PC-3 (cell line): ENCODE data around the gene RETN. TPM values are rescaled to one million over a fixed set of nuclear protein-coding genes. Genes with fewer than 3 reads are reported as not detected.

Experiments used
- ATAC-seq: fragments of 200-7000 bp; cut with Tn5 transposase; 2 replicates; pipeline ENCODE4 v1.9.1; 2020; ENCODE audit warnings: mild to moderate bottlenecking, moderate library complexity
- BruUV-seq: library from RNA; stranded (reverse); fragments of 400-500 nt; replicated peaks from 2 replicates; lab custom pipeline; 2021; lab: Mats Ljungman, UMichigan
- CTCF ChIA-PET: fragments of 300-600 bp; sonication (Branson Sonifier 250); formaldehyde crosslinking; loops from one replicate; lab custom pipeline; 2022; ENCODE audit warnings: antibody characterized with exemption; lab: Charles Lee
- POLR2A ChIA-PET: fragments of 300-600 bp; sonication (Branson Sonifier 250); formaldehyde crosslinking; loops from one replicate; lab custom pipeline; 2022; ENCODE audit warnings: antibody characterized with exemption; ENCODE audit not compliant: unreplicated experiment; lab: Charles Lee
- DNase-seq: peaks from one replicate; pipeline ENCODE4 v3.0.0-alpha.2; 2015
- H2AFZ ChIP-seq: fragments of 300-600 bp; sonication (generic); 2 replicates; pipeline ENCODE4 v1.6.0; 2016; ENCODE audit warnings: antibody characterized with exemption, low read length
- H3F3A ChIP-seq: fragments of 300-600 bp; sonication (generic); one replicate; pipeline ENCODE4 v1.6.0; 2017; ENCODE audit warnings: antibody characterized with exemption, low read length, control low read depth, mild to moderate bottlenecking; ENCODE audit not compliant: unreplicated experiment
- H3K27ac ChIP-seq: fragments of 300-600 bp; sonication (generic); 2 replicates; pipeline ENCODE4 v1.5.1; 2016; ENCODE audit warnings: mild to moderate bottlenecking, low read length
- H3K27me3 ChIP-seq: fragments of 300-600 bp; sonication (generic); 2 replicates; pipeline ENCODE4 v1.6.1; 2016; ENCODE audit warnings: low read length, mixed read lengths
- H3K36me3 ChIP-seq: fragments of 300-600 bp; sonication (generic); 2 replicates; pipeline ENCODE4 v1.6.1; 2016; ENCODE audit warnings: low read depth, mixed run types, low read length, mixed read lengths
- H3K4me1 ChIP-seq: fragments of 300-600 bp; sonication (generic); 2 replicates; pipeline ENCODE4 v1.5.1; 2016; ENCODE audit warnings: low read length; ENCODE audit not compliant: insufficient read depth
- H3K4me2 ChIP-seq: fragments of 300-600 bp; sonication (generic); 2 replicates; pipeline ENCODE4 v1.6.0; 2016; ENCODE audit warnings: low read length
- H3K4me3 ChIP-seq: fragments of 300-600 bp; sonication (generic); 2 replicates; pipeline ENCODE4 v1.5.1; 2016; ENCODE audit warnings: mild to moderate bottlenecking, low read length, mixed read lengths
- H3K79me2 ChIP-seq: fragments of 300-600 bp; sonication (generic); 2 replicates; pipeline ENCODE4 v1.6.1; 2017; ENCODE audit warnings: low read length, mixed read lengths
- H3K9ac ChIP-seq: fragments of 300-600 bp; sonication (generic); 2 replicates; pipeline ENCODE4 v1.6.0; 2016; ENCODE audit warnings: mild to moderate bottlenecking, low read length
- H3K9me2 ChIP-seq: fragments of 300-600 bp; sonication (generic); replicated peaks from 2 replicates; pipeline ENCODE4 v1.6.1; 2016; ENCODE audit warnings: mixed run types, low read length, mixed read lengths
- H3K9me3 ChIP-seq: fragments of 300-600 bp; sonication (generic); 2 replicates; pipeline ENCODE4 v1.6.1; 2016; ENCODE audit warnings: low read length, mixed read lengths
- H4K20me1 ChIP-seq: fragments of 300-600 bp; sonication (generic); 2 replicates; pipeline ENCODE4 v1.6.1; 2016; ENCODE audit warnings: low read length, mixed read lengths
- EZH2 ChIP-seq: fragments of 300-600 bp; sonication (generic); IDR thresholded peaks from one replicate; pipeline ENCODE4 v1.6.1; 2017; ENCODE audit warnings: antibody characterized with exemption, mild to moderate bottlenecking, low read length; ENCODE audit not compliant: unreplicated experiment
- EZH2phosphoT487 ChIP-seq: fragments of 300-600 bp; sonication (generic); IDR thresholded peaks from 2 replicates; pipeline ENCODE4 v1.6.1; 2018; ENCODE audit warnings: mild to moderate bottlenecking, antibody characterized with exemption, low read length, borderline replicate concordance
- intact Hi-C: fragments of 100-400 bp; cut with micrococcal nuclease; formaldehyde crosslinking; loops from 2 replicates; pipeline ENCODE4 v1.9.0; 2023
- total RNA-seq: library from RNA; depleted of rRNA; stranded (reverse); fragments of >200 nt; gene quantifications from 2 replicates; pipeline ENCODE4 v1.2.3, GENCODE V29; 2014
- TF ChIP-seq, protein P1 (sequence below): fragments of 300-600 bp; sonication (generic); conservative IDR thresholded peaks from 2 replicates; pipeline ENCODE4 v1.5.1; 2017; ENCODE audit warnings: antibody characterized with exemption, low read depth, mild to moderate bottlenecking, low read length

RETN gene
- total RNA-seq, 1 experiment from 2014 or later = not detected

DNA sequence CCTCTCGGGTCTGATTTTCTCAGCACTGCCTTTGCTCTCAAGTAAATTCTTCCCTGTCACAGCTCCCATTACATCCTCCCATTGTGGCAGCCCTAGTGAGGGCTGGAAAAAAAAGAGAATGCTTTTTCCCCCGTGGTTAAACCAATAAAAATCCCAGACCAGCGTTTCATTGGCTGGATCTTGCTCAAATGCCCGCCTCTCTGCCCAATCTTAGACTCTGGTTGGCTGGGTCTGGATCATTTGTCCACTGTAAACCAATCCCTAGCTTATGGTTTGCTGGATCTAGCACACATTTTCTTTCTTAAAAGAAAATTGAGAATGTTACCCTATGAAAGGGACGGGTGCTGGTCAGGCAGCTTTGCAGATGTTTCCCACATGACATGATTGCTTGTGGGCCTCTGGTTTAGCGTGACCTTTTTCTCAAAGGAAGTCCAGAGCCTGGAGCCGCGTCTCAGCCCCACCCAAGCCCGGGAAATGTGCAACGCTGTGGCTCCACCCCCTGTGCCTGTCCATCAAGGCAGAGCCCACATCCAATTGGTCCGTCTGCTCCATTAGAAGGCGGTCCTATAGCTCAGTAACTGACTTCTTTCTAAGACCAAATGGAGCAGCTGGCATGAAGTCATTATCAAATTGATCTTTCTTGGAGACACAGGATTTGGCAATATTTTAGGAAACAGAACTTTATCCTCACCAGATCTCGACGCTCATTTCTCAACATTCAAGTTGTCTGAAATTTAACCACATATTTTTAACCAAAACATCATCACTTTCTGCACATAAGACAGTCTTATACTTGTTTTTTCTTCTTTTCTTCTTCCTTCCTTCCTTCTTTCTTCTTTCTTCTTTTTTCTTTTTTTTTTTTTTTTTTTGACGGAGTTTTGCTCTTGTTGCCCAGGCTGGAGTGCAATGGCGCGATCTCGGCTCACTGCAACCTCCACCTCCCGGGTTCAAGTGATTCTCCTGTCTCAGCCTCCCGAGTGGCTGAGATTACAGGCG is 5.5 kb downstream of the RETN start:
- no peaks in the 10 kb centered on the region for H3K9me3 ChIP-seq
- BruUV-seq = no TSS peak
- peak overlapping the region; percentile 46 for H3K4me2 ChIP-seq
- peaks cover 7% of the 10 kb centered on the region; the same call in 1 of the 2 replicates for H3K4me1 ChIP-seq
- intact Hi-C loops = no loop called here
- no peaks in the 10 kb centered on the region for H3K36me3 ChIP-seq
- H2AFZ ChIP-seq = peak overlapping the region; percentile 67
- H3F3A ChIP-seq = no peaks in the 10 kb centered on the region
- ChIA-PET CTCF (interaction anchor here (1.3 kb wide), 1 partner anchor 106 kb away, joined by 7 read pairs; no protein-coding TSS in a partner anchor), POLR2A (interaction anchor here (0.6 kb wide), 1 partner anchor 41 kb away, joined by 3 read pairs; no protein-coding TSS in a partner anchor)
- H3K27ac ChIP-seq = no peak overlapping the region
- TF ChIP-seq, protein P1, sequence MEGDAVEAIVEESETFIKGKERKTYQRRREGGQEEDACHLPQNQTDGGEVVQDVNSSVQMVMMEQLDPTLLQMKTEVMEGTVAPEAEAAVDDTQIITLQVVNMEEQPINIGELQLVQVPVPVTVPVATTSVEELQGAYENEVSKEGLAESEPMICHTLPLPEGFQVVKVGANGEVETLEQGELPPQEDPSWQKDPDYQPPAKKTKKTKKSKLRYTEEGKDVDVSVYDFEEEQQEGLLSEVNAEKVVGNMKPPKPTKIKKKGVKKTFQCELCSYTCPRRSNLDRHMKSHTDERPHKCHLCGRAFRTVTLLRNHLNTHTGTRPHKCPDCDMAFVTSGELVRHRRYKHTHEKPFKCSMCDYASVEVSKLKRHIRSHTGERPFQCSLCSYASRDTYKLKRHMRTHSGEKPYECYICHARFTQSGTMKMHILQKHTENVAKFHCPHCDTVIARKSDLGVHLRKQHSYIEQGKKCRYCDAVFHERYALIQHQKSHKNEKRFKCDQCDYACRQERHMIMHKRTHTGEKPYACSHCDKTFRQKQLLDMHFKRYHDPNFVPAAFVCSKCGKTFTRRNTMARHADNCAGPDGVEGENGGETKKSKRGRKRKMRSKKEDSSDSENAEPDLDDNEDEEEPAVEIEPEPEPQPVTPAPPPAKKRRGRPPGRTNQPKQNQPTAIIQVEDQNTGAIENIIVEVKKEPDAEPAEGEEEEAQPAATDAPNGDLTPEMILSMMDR = no peak
- TF ChIP-seq EZH2phosphoT487 (no peak), EZH2 (no peak)
- H4K20me1 ChIP-seq = no peaks in the 10 kb centered on the region
- no peaks in the 10 kb centered on the region for H3K9me2 ChIP-seq
- H3K4me3 ChIP-seq = no peak overlapping the region
- ATAC-seq = peak; percentile 97
- H3K9ac ChIP-seq = no peak overlapping the region
- DNase-seq = peak; percentile 87
- H3K27me3 ChIP-seq = peaks cover 8% of the 10 kb centered on the region; the same call in 1 of the 2 replicates
- H3K79me2 ChIP-seq = no peaks in the 10 kb centered on the region

- no TSS peak for BruUV-seq
- H2AFZ ChIP-seq = no peak overlapping the region
- no peaks in the 10 kb centered on the region for H3F3A ChIP-seq
- no peak overlapping the region for H3K9ac ChIP-seq
- H4K20me1 ChIP-seq = no peaks in the 10 kb centered on the region
- H3K9me2 ChIP-seq = no peaks in the 10 kb centered on the region
- no peak overlapping the region for H3K27ac ChIP-seq
- ChIA-PET POLR2A (no interaction called here), CTCF (no interaction called here)
- peaks cover 18% of the 10 kb centered on the region; the same call in 1 of the 2 replicates for H3K4me1 ChIP-seq
- H3K27me3 ChIP-seq = no peaks in the 10 kb centered on the region
- no peaks in the 10 kb centered on the region for H3K36me3 ChIP-seq
- peaks cover 7% of the 10 kb centered on the region for H3K79me2 ChIP-seq
- no peak overlapping the region; the same call in 1 of the 2 replicates for H3K4me2 ChIP-seq
- no peaks in the 10 kb centered on the region for H3K9me3 ChIP-seq
- no peak overlapping the region for H3K4me3 ChIP-seq
- no peak for TF ChIP-seq EZH2phosphoT487
- TF ChIP-seq, protein P1 = no peak
- no peak for TF ChIP-seq EZH2
- intact Hi-C loops = no loop called here
- DNase-seq (no peak), ATAC-seq (no peak)
These were observed 7.5 kb downstream of the RETN start for GRCh38 chr19:7676376-7676775.
